ENCODE results near the gene EBF4.

DNA sequence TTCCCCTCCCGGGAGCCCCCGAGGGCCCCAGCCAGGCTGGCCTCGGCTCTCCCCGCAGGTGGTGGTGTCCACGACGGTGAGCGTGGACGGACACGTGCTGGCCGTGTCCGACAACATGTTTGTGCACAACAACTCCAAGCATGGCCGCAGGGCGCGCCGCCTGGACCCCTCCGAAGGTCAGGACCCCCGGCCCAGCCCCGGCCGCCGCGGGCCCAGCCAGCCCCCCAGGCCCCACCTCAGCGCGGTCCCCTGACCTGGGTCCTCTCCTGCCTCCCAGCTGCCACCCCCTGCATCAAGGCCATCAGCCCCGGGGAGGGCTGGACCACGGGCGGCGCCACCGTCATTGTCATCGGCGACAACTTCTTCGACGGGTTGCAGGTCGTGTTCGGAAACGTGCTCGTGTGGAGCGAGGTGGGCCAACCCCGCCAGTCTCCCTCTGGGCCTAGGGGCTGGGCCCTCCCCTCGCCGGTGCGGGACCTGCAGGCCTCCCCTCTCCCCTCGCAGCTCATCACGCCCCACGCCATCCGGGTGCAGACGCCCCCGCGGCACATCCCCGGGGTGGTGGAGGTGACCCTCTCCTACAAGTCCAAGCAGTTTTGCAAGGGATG is 56.9 kb downstream of the EBF4 start:
- TF ChIP-seq, protein P1, sequence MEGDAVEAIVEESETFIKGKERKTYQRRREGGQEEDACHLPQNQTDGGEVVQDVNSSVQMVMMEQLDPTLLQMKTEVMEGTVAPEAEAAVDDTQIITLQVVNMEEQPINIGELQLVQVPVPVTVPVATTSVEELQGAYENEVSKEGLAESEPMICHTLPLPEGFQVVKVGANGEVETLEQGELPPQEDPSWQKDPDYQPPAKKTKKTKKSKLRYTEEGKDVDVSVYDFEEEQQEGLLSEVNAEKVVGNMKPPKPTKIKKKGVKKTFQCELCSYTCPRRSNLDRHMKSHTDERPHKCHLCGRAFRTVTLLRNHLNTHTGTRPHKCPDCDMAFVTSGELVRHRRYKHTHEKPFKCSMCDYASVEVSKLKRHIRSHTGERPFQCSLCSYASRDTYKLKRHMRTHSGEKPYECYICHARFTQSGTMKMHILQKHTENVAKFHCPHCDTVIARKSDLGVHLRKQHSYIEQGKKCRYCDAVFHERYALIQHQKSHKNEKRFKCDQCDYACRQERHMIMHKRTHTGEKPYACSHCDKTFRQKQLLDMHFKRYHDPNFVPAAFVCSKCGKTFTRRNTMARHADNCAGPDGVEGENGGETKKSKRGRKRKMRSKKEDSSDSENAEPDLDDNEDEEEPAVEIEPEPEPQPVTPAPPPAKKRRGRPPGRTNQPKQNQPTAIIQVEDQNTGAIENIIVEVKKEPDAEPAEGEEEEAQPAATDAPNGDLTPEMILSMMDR (IDR thresholded peaks at IDR 0.05) = no peak
- no peak for TF ChIP-seq POLR2A (IDR thresholded peaks at IDR 0.05)
